Endothelial cell of umbilical vein (primary cell): ENCODE results near the gene SRGAP3. TPM values are rescaled to one million over a fixed set of nuclear protein-coding genes. Genes with fewer than 3 reads are reported as not detected.

ENCODE experiments used
- BruUV-seq: library from RNA; stranded (reverse); fragments of 400-500 nt; replicated peaks from 2 replicates; lab custom pipeline; 2021; lab: Mats Ljungman, UMichigan
- CTCF ChIA-PET: fragments of 300-600, 350-600 bp; sonication (Branson Sonifier 250); formaldehyde crosslinking; loops from one replicate; lab custom pipeline; 2021; ENCODE audit warnings: antibody characterized with exemption, inconsistent platforms; lab: Charles Lee
- POLR2A ChIA-PET: fragments of 300-600, 350-600 bp; sonication (Branson Sonifier 250); formaldehyde crosslinking; loops from one replicate; lab custom pipeline; 2021; ENCODE audit warnings: antibody characterized with exemption, inconsistent platforms; lab: Charles Lee
- DNase-seq: peaks from one replicate; pipeline ENCODE4 v3.0.0-alpha.2; 2011; ENCODE audit warnings: low read depth, low spot score
- FAIRE-seq: peaks from 2 replicates; lab custom pipeline; 2011; peaks lifted over from hg19 to GRCh38; lab: Jason Lieb, UNC
- H2AFZ ChIP-seq: 2 replicates; pipeline ENCODE4 v1.6.0; 2012; ENCODE audit warnings: low read depth, low read length, control low read depth, inconsistent platforms
- H3K27ac ChIP-seq: 2 replicates; pipeline ENCODE4 v1.5.1; 2011; ENCODE audit warnings: low read depth, mild to moderate bottlenecking, control low read depth, low read length, moderate library complexity; ENCODE audit not compliant: insufficient read depth
- H3K27me3 ChIP-seq, 2 experiments: 2 replicates each; pipeline versions ENCODE4 v1.6.0 to v1.6.1; 2011; ENCODE audit warnings: low read length in 2 of 2, mixed read lengths in 1 of 2; ENCODE audit not compliant: control insufficient read depth in 2 of 2, insufficient read depth in 2 of 2
- H3K36me3 ChIP-seq, 2 experiments: 2 replicates in 1 of 2; 3 replicates in 1 of 2; pipeline ENCODE4 v1.5.1; 2011; ENCODE audit warnings: low read length in 2 of 2, mild to moderate bottlenecking in 1 of 2, moderate library complexity in 1 of 2; ENCODE audit not compliant: control insufficient read depth in 2 of 2, insufficient read depth in 2 of 2; ENCODE audit errors: extremely low read depth in 1 of 2
- H3K4me1 ChIP-seq: 3 replicates; pipeline ENCODE4 v1.5.1; 2011; ENCODE audit warnings: mild to moderate bottlenecking, low read length; ENCODE audit not compliant: control insufficient read depth, insufficient read depth; ENCODE audit errors: extremely low read depth
- H3K4me2 ChIP-seq: 2 replicates; pipeline ENCODE4 v1.6.1; 2011; ENCODE audit warnings: low read length, control low read depth, mixed read lengths; ENCODE audit not compliant: insufficient read depth
- H3K4me3 ChIP-seq, 3 experiments: fragments of 200-600 bp in 1 of 3; sonication (generic), shearing (Covaris generic) in 1 of 3; replicated peaks in 1 of 3; 2 replicates each; pipeline ENCODE4 v1.5.1; 2011 to 2016; ENCODE audit warnings: control low read depth in 3 of 3, low read length in 3 of 3, mild to moderate bottlenecking in 2 of 3, inconsistent platforms in 1 of 3, low read depth in 1 of 3, moderate library complexity in 1 of 3; ENCODE audit not compliant: insufficient read depth in 1 of 3
- H3K79me2 ChIP-seq: 2 replicates; pipeline ENCODE4 v1.6.0; 2012; ENCODE audit warnings: low read length, inconsistent platforms; ENCODE audit not compliant: control insufficient read depth, insufficient read depth
- H3K9ac ChIP-seq: replicated peaks from 2 replicates; pipeline ENCODE3; 2011; ENCODE audit warnings: low read length, control low read depth; ENCODE audit not compliant: insufficient read depth; ENCODE audit errors: extremely low read depth
- H3K9me1 ChIP-seq: replicated peaks from 3 replicates; pipeline ENCODE4 v1.6.0; 2011; ENCODE audit warnings: mild to moderate bottlenecking, low read length; ENCODE audit not compliant: control insufficient read depth, insufficient read depth; ENCODE audit errors: extremely low read depth
- H3K9me3 ChIP-seq: replicated peaks from 2 replicates; pipeline ENCODE4 v1.5.1; 2012; ENCODE audit warnings: low read length, inconsistent platforms; ENCODE audit not compliant: control insufficient read depth, insufficient read depth
- H4K20me1 ChIP-seq: replicated peaks from 2 replicates; pipeline ENCODE3; 2011; ENCODE audit warnings: mild to moderate bottlenecking, low read length; ENCODE audit not compliant: control insufficient read depth, insufficient read depth; ENCODE audit errors: extremely low read depth
- CTCF ChIP-seq, 2 donors: IDR thresholded peaks; 1 replicate in 1 of 2; 2 replicates in 1 of 2; pipeline ENCODE4 v1.5.1; 2011; ENCODE audit warnings: low read length in 2 of 2, mild to moderate bottlenecking in 2 of 2, moderate library complexity in 2 of 2, control low read depth in 1 of 2, inconsistent platforms in 1 of 2, low read depth in 1 of 2; ENCODE audit not compliant: insufficient read depth in 1 of 2; ENCODE audit errors: extremely low read depth in 1 of 2
- EZH2 ChIP-seq: IDR thresholded peaks from 2 replicates; pipeline ENCODE4 v1.6.1; 2012; ENCODE audit warnings: borderline replicate concordance, low read depth, mild to moderate bottlenecking, moderate library complexity, low read length, inconsistent platforms; ENCODE audit not compliant: severe bottlenecking
- MAX ChIP-seq: IDR thresholded peaks from 2 replicates; pipeline ENCODE4 v1.6.1; 2011; ENCODE audit not compliant: insufficient read depth, insufficient read length
- MYC ChIP-seq: IDR thresholded peaks from one replicate; pipeline ENCODE4 v1.6.1; 2011; ENCODE audit warnings: mild to moderate bottlenecking, low read depth, low read length
- POLR2A ChIP-seq: IDR thresholded peaks from 2 replicates; pipeline ENCODE4 v1.6.1; 2012; ENCODE audit warnings: low read depth, mild to moderate bottlenecking, control low read depth, low read length
- dilution Hi-C: fragments of 300-500 bp; cut with MboI; formaldehyde crosslinking; loops from one replicate; pipeline ENCODE4 v1.15.0; 2019; ENCODE audit warnings: low sequenced_read_pairs; ENCODE audit not compliant: extremely low pct_ligation_motif_present
- intact Hi-C: fragments of 100-400 bp; cut with micrococcal nuclease; formaldehyde crosslinking; loops from one replicate; pipeline ENCODE4 v1.10.0; 2022
- polyA plus RNA-seq, 4 experiments: library from polyadenylated mRNA; depleted of rRNA in 3 of 4; stranded (reverse) in 3 of 4; unstranded in 1 of 4; fragments of >200 nt; gene quantifications; 2 replicates each; pipeline versions ENCODE4 v1.2.1 to v1.2.3, GENCODE V29; 2011 to 2012; ENCODE audit warnings: missing spikeins in 1 of 4
- total RNA-seq: library from RNA; stranded (reverse); gene quantifications from 2 replicates; pipeline ENCODE4 v1.2.3, GENCODE V29; 2021

SRGAP3 gene
- total and polyA plus RNA-seq, 2 donors (not counting 3 experiments of a cell fraction or from before 2014, with no cell fraction given) = 0.06 TPM; not detected in 1

DNA sequence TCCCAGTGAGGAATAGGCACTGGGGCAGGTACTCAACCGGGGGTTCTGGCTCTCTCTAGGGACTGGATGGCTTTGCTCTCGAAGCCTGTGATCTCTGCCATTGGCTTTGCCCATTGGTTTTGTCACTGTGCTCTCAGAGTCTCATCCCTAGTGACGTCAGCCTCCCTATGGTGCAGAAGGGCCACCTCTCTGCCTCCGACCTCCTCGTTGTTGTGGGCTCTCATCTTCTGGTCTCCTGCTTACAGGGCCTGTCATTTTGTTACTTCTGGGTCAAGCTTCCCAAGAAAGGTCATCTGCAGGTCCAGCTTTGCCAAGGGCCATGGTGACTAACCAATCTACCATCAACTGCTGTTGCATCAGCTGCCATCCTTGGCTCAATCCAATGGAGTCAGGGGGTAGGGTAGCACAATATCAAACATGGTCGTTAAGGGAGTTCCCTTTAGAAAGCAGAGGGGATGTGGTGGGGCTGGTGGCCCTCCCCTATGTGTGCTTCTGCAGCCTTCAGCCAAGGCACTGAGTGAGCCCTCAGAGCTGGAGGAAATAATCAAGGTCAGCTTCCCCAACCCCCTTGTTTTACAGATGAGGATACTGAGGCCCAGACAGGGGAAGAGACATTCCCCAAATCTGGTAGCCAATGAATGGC lies 272.8 kb downstream of the SRGAP3 start:
- no peaks in the 10 kb centered on the region for H3K9me1 ChIP-seq
- POLR2A ChIA-PET = no interaction called here
- CTCF ChIA-PET = interaction anchor here (1.0 to 7.9 kb wide), 3 partner anchors 11 to 326 kb away, joined by 3 to 73 read pairs (median 6); no protein-coding TSS in a partner anchor
- no peak overlapping the region for H2AFZ ChIP-seq
- DNase-seq = no peak
- FAIRE-seq = no peak
- no peaks in the 10 kb centered on the region for H4K20me1 ChIP-seq
- H3K27ac ChIP-seq = no peak overlapping the region
- no peak for TF ChIP-seq EZH2
- no peak for TF ChIP-seq MAX
- no peak for TF ChIP-seq POLR2A
- TF ChIP-seq MYC = no peak
- no peak for TF ChIP-seq CTCF (IDR thresholded peaks at IDR 0.05; ENCODE audit: extremely low read depth in 1 of 2, insufficient read depth in 1 of 2, low read depth in 1 of 2, low read length in 2 of 2)
- H3K4me3 ChIP-seq = no peak overlapping the region
- dilution Hi-C loops (no loop called here), intact Hi-C loops (no loop called here)
- BruUV-seq = no TSS peak
- H3K4me1 ChIP-seq = no peaks in the 10 kb centered on the region
- no peak overlapping the region for H3K9ac ChIP-seq
- no peaks in the 10 kb centered on the region for H3K36me3 ChIP-seq
- no peaks in the 10 kb centered on the region for H3K9me3 ChIP-seq
- peaks cover 2 to 4% of the 10 kb centered on the region in 2 experiments for H3K27me3 ChIP-seq
- no peaks in the 10 kb centered on the region for H3K79me2 ChIP-seq
- no peak overlapping the region for H3K4me2 ChIP-seq
